ENCODE results near the gene CYP17A1.

The CYP17A1 gene

DNA sequence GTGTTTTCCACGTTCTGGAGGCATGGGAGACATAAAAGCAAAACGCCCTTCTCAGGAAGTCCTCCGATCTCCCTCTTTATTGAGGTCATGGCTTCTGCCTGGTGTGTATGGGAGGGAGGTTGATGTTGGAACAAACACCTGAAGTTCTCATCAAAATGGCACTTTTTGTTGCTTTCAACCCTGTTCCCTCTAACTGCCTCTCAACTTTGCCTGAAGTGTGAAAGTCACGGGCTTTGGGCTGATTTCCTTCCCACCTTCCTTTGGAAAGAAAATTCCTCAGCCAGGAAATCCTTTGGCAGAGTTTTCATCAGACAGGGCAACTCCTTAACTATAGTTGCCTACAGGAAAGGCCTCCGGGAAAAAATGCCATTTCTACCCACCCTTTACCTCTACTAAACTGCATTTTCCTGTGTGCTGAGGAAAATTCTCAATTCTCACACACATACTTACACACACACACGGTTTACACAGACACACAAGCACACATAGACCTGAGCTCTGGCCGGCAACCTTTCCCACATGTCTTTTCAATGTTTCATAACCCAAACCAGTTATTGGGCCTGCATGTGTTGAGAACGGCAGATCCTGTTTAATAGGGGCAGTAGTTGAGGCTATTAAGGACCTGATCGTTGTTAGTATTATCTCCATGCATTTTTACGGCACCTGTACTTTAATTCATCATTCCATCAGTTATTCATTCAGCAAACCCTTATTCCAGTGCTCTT is 36.4 kb downstream of the CYP17A1 start:
- TF ChIP-seq, protein P1, sequence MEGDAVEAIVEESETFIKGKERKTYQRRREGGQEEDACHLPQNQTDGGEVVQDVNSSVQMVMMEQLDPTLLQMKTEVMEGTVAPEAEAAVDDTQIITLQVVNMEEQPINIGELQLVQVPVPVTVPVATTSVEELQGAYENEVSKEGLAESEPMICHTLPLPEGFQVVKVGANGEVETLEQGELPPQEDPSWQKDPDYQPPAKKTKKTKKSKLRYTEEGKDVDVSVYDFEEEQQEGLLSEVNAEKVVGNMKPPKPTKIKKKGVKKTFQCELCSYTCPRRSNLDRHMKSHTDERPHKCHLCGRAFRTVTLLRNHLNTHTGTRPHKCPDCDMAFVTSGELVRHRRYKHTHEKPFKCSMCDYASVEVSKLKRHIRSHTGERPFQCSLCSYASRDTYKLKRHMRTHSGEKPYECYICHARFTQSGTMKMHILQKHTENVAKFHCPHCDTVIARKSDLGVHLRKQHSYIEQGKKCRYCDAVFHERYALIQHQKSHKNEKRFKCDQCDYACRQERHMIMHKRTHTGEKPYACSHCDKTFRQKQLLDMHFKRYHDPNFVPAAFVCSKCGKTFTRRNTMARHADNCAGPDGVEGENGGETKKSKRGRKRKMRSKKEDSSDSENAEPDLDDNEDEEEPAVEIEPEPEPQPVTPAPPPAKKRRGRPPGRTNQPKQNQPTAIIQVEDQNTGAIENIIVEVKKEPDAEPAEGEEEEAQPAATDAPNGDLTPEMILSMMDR (IDR thresholded peaks at IDR 0.05; ENCODE audit: extremely low read depth, missing control alignments): no peak
- DNase-seq (ENCODE audit: low spot score): no peak

DNA sequence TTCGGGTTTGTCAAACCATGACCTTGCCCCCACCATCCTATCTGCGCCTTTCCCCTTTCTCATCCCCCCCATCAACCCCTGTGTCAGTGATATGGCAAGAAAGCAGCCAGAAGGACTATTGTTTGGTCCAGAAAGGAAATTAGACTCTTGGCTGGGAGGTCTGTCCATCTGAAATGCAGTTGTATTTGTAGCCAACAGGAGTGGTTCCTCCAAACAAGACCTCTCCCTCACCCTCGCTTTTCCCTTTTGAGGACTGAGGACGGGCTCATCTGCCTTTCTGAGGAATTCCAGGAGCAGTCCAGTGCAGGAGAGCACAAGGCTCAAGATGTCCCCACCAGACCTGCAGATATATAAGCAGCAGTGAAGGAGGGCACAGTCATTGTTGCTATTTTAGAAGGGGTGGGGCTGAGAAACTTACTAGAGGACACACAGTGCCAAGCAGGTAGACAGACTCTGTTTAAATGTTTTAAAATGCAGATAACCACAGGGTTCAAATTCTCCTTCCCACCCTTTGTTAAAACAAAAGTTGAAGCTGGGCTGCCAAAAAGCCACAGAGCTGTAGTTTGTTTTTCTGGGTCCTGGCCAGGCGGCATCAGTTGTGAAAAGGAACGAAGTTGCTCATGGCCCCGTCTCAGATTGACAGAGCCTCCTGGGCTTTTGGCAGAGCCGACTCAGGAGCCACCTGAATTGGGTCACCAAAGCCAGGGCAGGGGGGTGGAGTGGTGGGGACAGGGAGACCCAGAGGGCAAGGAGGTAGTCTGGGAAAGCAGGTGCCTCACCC is 37.3 kb downstream of the CYP17A1 start:
- no peak for DNase-seq (ENCODE audit: low spot score)
- TF ChIP-seq, protein P1 (IDR thresholded peaks at IDR 0.05; ENCODE audit: extremely low read depth, missing control alignments): no peak

DNA sequence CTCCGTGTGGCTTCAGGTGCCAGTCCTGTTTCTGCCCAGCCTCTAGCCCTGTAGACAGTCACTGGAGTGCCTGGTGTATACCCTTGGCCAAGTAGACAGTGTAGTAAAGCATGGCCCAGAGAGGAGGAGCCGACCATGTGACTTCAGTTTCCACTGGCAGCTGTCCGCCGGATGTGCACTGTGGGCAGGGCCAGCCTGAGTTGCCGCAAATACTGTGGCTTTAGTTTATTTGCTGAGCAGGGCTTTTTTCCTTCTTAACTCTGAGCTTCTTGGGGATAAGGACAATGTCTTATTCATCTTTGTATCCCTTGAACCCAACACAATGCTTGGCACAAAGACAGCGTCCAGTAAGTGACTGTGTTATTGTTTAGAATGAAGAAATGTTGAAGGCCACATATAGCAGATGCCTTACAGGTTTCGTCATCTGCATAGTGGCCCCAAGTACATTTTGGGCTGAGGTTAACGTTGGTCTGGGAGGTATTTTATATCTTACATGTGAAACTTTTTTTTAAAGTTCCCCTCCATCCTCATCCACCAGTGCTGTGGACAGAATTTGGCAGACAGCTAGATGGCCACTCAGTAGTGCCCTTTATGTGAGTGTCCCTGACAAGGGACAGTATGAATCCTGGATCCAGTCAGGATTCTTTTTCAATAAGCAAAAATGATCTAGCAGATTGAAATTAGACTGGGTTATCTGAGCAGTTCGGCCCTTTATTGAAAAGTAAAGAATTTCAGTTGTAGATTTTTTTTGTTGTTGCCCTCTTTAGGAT is 40.6 kb downstream of the CYP17A1 start:
- TF ChIP-seq, protein P1 (IDR thresholded peaks at IDR 0.05; ENCODE audit: extremely low read depth, missing control alignments): no peak
- peak; percentile 74 for DNase-seq (ENCODE audit: low spot score)

DNA sequence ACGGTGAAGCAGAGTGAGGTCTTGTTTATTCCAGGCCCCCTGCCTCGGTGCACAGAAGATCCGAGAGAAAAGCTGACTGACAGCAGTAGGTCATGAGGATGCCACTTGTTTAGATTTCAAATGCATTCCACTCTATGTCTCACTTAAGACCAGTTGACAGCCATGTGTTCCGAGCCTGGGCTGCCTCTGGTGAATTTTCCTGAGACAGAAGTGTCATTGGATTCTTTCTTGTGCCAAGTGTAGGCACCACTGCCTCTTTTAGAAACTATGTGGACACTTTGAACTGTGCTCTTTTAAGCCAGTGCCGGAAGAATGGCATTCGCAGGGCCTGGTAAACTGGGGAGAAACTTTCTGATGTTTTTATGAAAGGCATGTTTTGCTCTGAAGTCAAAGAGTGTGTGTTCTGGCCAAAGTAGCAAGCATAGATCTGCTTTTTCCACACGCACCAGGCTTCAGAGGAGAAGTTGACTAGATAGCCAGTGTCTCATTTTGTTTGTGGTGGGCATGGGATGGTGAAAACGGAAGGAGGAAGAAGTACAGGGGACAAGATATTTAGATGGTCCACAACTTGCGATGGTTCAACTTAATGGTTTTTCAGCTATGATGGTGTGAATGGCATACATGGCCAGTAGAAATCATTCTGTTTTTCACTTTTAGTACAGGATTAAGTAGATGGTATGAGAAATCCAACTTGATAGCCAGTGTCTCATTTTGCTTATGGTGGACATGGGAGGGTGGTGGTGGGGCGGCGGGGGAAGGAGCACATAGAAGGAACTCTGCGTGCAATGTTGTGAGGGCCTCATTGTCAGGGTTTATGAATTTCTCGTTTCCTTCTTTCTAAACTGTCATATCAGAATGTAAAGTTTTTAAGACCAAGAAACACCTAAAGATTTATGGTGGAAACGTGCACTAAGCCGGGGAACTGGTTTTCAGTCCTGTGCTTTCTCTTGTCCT is 41.5 kb downstream of the CYP17A1 start:
- TF ChIP-seq, protein P1 (IDR thresholded peaks at IDR 0.05; ENCODE audit: extremely low read depth, missing control alignments): no peak
- no peak for DNase-seq (ENCODE audit: low spot score)

DNA sequence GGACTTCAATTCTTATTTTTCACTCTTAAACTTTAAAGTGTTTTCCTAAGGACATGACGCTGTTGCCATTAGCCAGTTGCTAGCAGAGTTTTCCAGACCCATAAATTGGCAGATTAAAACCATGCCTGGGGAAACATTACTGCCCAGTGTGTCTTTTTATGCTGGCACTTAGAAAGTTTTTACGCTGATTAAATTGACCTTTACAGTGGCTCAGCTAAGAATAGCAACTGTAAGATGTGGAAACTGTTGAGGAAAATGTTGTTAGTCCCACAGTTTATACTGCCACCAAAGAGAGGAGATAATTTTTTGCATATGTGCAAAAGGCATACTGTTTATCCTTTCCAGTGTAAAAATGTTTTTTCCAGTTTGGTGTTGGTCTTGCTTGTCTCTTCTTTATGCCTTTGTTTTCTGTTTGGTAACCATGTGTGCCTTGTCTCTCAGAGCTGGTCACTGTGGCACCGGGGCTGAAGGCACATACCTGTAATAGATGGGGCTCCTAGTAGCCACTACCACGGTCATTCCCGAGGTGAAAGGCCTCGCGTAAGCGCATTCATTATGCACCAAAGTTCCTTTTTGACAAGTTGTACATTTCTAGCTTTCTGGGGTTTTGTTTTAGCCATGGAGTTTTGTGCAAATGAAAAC is 45.3 kb downstream of the CYP17A1 start:
- TF ChIP-seq, protein P1 (IDR thresholded peaks at IDR 0.05; ENCODE audit: extremely low read depth, missing control alignments): no peak
- no peak for DNase-seq (ENCODE audit: low spot score)

DNA sequence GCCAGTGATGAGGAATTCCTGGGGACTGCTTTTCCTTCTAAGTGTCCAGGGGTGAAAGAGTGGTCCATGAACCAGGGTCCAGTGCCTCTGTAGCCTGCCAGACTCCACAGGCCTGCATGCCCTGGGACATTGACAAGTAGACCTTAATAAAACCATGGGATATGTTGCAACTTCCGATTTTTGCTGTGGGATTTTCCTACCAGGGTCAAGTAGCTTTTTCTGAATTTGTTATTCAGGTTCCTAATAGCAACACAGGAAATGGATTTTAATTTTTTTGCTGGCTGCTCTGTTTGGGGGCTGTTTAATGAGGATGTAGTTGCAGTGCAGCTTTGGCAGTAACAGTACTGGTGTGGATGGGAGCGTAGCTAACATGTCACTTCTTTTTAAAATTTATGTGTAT is 51.4 kb downstream of the CYP17A1 start:
- TF ChIP-seq, protein P1 (IDR thresholded peaks at IDR 0.05; ENCODE audit: extremely low read depth, missing control alignments): no peak
- no peak for DNase-seq (ENCODE audit: low spot score)

Measured in GM20000 (cell line).